HCT116 (cell line): ENCODE results near the gene IL32. TPM values are rescaled to one million over a fixed set of nuclear protein-coding genes. Genes with fewer than 3 reads are reported as not detected.
A peak's percentile ranks its signal among the peaks of the same experiment; 100 is the strongest.

ENCODE experiments used
- ATAC-seq: fragments of 200-7000 bp; cut with Tn5 transposase; 2 replicates; pipeline ENCODE4 v1.9.1; 2020; ENCODE audit warnings: mild to moderate bottlenecking, moderate library complexity
- BruUV-seq: library from RNA; stranded (reverse); fragments of 400-500 nt; replicated peaks from 2 replicates; lab custom pipeline; 2021; lab: Mats Ljungman, UMichigan
- CTCF ChIA-PET: fragments of 300-600 bp; sonication (Branson Sonifier 250); formaldehyde crosslinking; loops from one replicate; lab custom pipeline; 2021; ENCODE audit warnings: antibody characterized with exemption; lab: Charles Lee
- POLR2A ChIA-PET: fragments of 300-600, 350-600 bp; sonication (Branson Sonifier 250); formaldehyde crosslinking; loops from one replicate; lab custom pipeline; 2021; ENCODE audit warnings: antibody characterized with exemption; lab: Charles Lee
- RAD21 ChIA-PET, 2 experiments: fragments of 300-600 bp; sonication (Branson Sonifier 250); formaldehyde crosslinking; loops; one replicate each; lab custom pipeline; 2023; ENCODE audit warnings: low total read pairs in 2 of 2; ENCODE audit not compliant: uncharacterized antibody in 2 of 2, unreplicated experiment in 2 of 2, low non-redundant PET in 1 of 2; lab: Charles Lee
- DNase-seq: peaks from one replicate; pipeline ENCODE4 v3.0.0-alpha.2; 2010; ENCODE audit warnings: low read depth, low spot score
- H2AFZ ChIP-seq: fragments of 200-600 bp; shearing (Covaris generic), sonication (generic); 2 replicates; pipeline ENCODE4 v1.6.1; 2017; ENCODE audit warnings: low read depth, mixed run types, mixed read lengths, antibody characterized with exemption, low read length; ENCODE audit not compliant: poor library complexity, severe bottlenecking
- H3K27ac ChIP-seq: 2 replicates; pipeline ENCODE4 v1.5.1; 2012; ENCODE audit warnings: low read depth, low read length
- H3K27me3 ChIP-seq: fragments of 200-600 bp; sonication (generic); 2 replicates; pipeline ENCODE4 v1.6.1; 2016; ENCODE audit warnings: mixed run types, low read length, mixed read lengths; ENCODE audit not compliant: insufficient read depth
- H3K36me3 ChIP-seq, 2 experiments: fragments of 200-500 bp in 1 of 2; fragments of 200-600 bp in 1 of 2; sonication (Bioruptor generic) in 1 of 2; sonication (generic) in 1 of 2; 2 replicates each; pipeline versions ENCODE4 v1.5.1 to v1.6.1; 2014 to 2016; ENCODE audit warnings: low read length in 2 of 2, inconsistent platforms in 1 of 2, mixed read lengths in 1 of 2, mixed run types in 1 of 2; ENCODE audit not compliant: insufficient read depth in 2 of 2, control insufficient read depth in 1 of 2
- H3K4me1 ChIP-seq, 2 experiments: fragments of 200-600 bp in 1 of 2; sonication (generic) in 1 of 2; 2 replicates each; pipeline versions ENCODE4 v1.5.1 to v1.6.1; 2012 to 2017; ENCODE audit warnings: low read length in 2 of 2, inconsistent platforms in 1 of 2, mild to moderate bottlenecking in 1 of 2, mixed read lengths in 1 of 2, mixed run types in 1 of 2, moderate library complexity in 1 of 2; ENCODE audit not compliant: insufficient read depth in 2 of 2, control insufficient read depth in 1 of 2
- H3K4me2 ChIP-seq: fragments of 200-600 bp; sonication (generic); 2 replicates; pipeline ENCODE4 v1.6.1; 2017; ENCODE audit warnings: mixed run types, low read length, mixed read lengths
- H3K4me3 ChIP-seq, 2 experiments: fragments of 200-600 bp in 1 of 2; sonication (generic) in 1 of 2; replicated peaks in 1 of 2; 2 replicates each; pipeline ENCODE4 v1.5.1; 2011 to 2016; ENCODE audit warnings: low read length in 2 of 2, control low read depth in 1 of 2, low read depth in 1 of 2, mild to moderate bottlenecking in 1 of 2, mixed read lengths in 1 of 2, mixed run types in 1 of 2
- H3K79me2 ChIP-seq: fragments of 200-600 bp; sonication (generic); 2 replicates; pipeline ENCODE4 v1.6.1; 2017; ENCODE audit warnings: mild to moderate bottlenecking, mixed run types, low read length, moderate library complexity, mixed read lengths; ENCODE audit not compliant: insufficient read depth
- H3K9ac ChIP-seq: fragments of 200-600 bp; sonication (generic); 2 replicates; pipeline ENCODE4 v1.6.1; 2016; ENCODE audit warnings: low read length, mixed read lengths
- H3K9me2 ChIP-seq: fragments of 200-600 bp; sonication (generic), shearing (Covaris generic); 2 replicates; pipeline ENCODE4 v1.6.1; 2017; ENCODE audit warnings: mixed run types, mild to moderate bottlenecking, moderate library complexity; ENCODE audit not compliant: insufficient read depth
- H3K9me3 ChIP-seq, 2 experiments: fragments of 200-500 bp in 1 of 2; fragments of 200-600 bp in 1 of 2; sonication (Bioruptor generic) in 1 of 2; sonication (generic) in 1 of 2; 2 replicates each; pipeline ENCODE4 v1.6.1; 2014 to 2017; ENCODE audit warnings: low read length in 2 of 2, mixed read lengths in 2 of 2, inconsistent platforms in 1 of 2, low read depth in 1 of 2, mild to moderate bottlenecking in 1 of 2, mixed run types in 1 of 2, moderate library complexity in 1 of 2; ENCODE audit not compliant: control insufficient read depth in 1 of 2, insufficient read depth in 1 of 2
- H4K20me1 ChIP-seq: fragments of 200-600 bp; sonication (generic), shearing (Covaris generic); 2 replicates; pipeline ENCODE4 v1.6.1; 2017; ENCODE audit warnings: mixed run types, mild to moderate bottlenecking, moderate library complexity; ENCODE audit not compliant: insufficient read depth
- CTCF ChIP-seq, 3 experiments: fragments of 200-600 bp in 1 of 3; sonication (generic) in 1 of 3; IDR thresholded peaks in 2 of 3; conservative IDR thresholded peaks in 1 of 3; 2 replicates each; pipeline ENCODE4 v1.5.1; 2012 to 2017; ENCODE audit warnings: low read depth in 2 of 3, low read length in 2 of 3, antibody characterized with exemption in 1 of 3, borderline replicate concordance in 1 of 3, control low read depth in 1 of 3, mild to moderate bottlenecking in 1 of 3, mixed read lengths in 1 of 3, mixed run types in 1 of 3, moderate library complexity in 1 of 3; ENCODE audit not compliant: insufficient read depth in 1 of 3
- POLR2A ChIP-seq: IDR thresholded peaks from 2 replicates; pipeline ENCODE4 v1.7.0; 2011; ENCODE audit warnings: borderline replicate concordance; ENCODE audit not compliant: insufficient read depth, insufficient read length; ENCODE audit errors: extremely low read depth
- SIN3A ChIP-seq: IDR thresholded peaks from 2 replicates; pipeline ENCODE4 v1.6.1; 2012; ENCODE audit warnings: low read depth
- intact Hi-C: fragments of 100-400 bp; cut with micrococcal nuclease; formaldehyde crosslinking; loops from 2 replicates; pipeline ENCODE4 v1.10.0; 2022
- total RNA-seq: library from RNA; stranded (reverse); gene quantifications from one replicate; pipeline ENCODE4 v1.2.1, GENCODE V29; 2021; ENCODE audit not compliant: unreplicated experiment

IL32 gene
- total RNA-seq, 1 experiment from 2014 or later, result 13.7 TPM

GRCh38 chr16:3057181-3058138 is 8.0 kb upstream of the IL32 start:
- Histone ChIP-seq H3K4me2 (peak overlapping the region; percentile 95), H3K27me3 (no peaks in the 10 kb centered on the region), H4K20me1 (no peaks in the 10 kb centered on the region), H3K4me3 (peak overlapping the region in 1 of 2 experiments; percentile 87; a peak in 2 of 4 replicates), H3K36me3 (no peaks in the 10 kb centered on the region), H2AFZ (no peak overlapping the region), H3K4me1 (peaks cover 0 to 22% of the 10 kb centered on the region in 2 experiments; a peak in 3 of 4 replicates), H3K27ac (no peak overlapping the region), H3K9ac (no peak overlapping the region), H3K9me3 (no peaks in the 10 kb centered on the region), H3K79me2 (no peaks in the 10 kb centered on the region), H3K9me2 (no peaks in the 10 kb centered on the region)
- RAD21 ChIA-PET, result no interaction called here
- BruUV-seq, result TSS peak; percentile 62
- no peak for TF ChIP-seq SIN3A
- CTCF ChIA-PET, result interaction anchor here (1.8 to 2.5 kb wide), 4 partner anchors 26 to 75 kb away, joined by 9 to 16 read pairs (median 10); no protein-coding TSS in a partner anchor
- POLR2A ChIA-PET, result no interaction called here
- DNase-seq (no peak), ATAC-seq (no peak)
- intact Hi-C loops, result loop anchor here (2.0 to 10.0 kb wide), 2 partner anchors 71 to 117 kb away; no protein-coding TSS in a partner anchor

- no peak for TF ChIP-seq POLR2A
- TF ChIP-seq CTCF (IDR thresholded peaks at IDR 0.05 in 2 of 3, conservative IDR thresholded peaks at IDR 0.05 in 1 of 3; ENCODE audit: borderline replicate concordance in 1 of 3, insufficient read depth in 1 of 3, low read depth in 2 of 3, low read length in 2 of 3), result peak in 1 of 3 experiments; percentile 23; a peak in 1 of 6 replicates
- Histone ChIP-seq H3K27ac (peak overlapping the region; percentile 84), H3K9me2 (no peaks in the 10 kb centered on the region), H2AFZ (no peak overlapping the region), H4K20me1 (no peaks in the 10 kb centered on the region), H3K4me3 (peak overlapping the region; percentile 81 to 87), H3K9ac (peak overlapping the region; percentile 95), H3K79me2 (no peaks in the 10 kb centered on the region), H3K9me3 (no peaks in the 10 kb centered on the region), H3K27me3 (no peaks in the 10 kb centered on the region), H3K36me3 (no peaks in the 10 kb centered on the region), H3K4me1 (peaks cover 0 to 22% of the 10 kb centered on the region in 2 experiments; a peak in 3 of 4 replicates), H3K4me2 (peak overlapping the region; percentile 95)
- ATAC-seq (peak; percentile 72), DNase-seq (peak; percentile 35)
- RAD21 ChIA-PET, result interaction anchor here in 1 of 2 experiments (1.0 kb wide), 1 partner anchor 27 kb away, joined by 5 read pairs; no protein-coding TSS in a partner anchor
- intact Hi-C loops, result loop anchor here (2.0 to 10.0 kb wide), 2 partner anchors 70 to 116 kb away; no protein-coding TSS in a partner anchor
- CTCF ChIA-PET, result interaction anchor here (0.6 to 2.5 kb wide), 12 partner anchors 9 to 108 kb away, joined by 3 to 16 read pairs (median 5); no protein-coding TSS in a partner anchor
- BruUV-seq, result no TSS peak
- POLR2A ChIA-PET, result interaction anchor here (0.6 to 1.7 kb wide), 5 partner anchors 11 to 117 kb away, joined by 3 to 6 read pairs (median 4); partner anchors contain the start of gene TNFRSF12A
These were observed 7.1 kb upstream of the IL32 start for GRCh38 chr16:3058139-3059030.
